GM19324 (cell line): ENCODE measurements around the gene FOXJ3.

ENCODE experiments used
- ATAC-seq: cut with Tn5 transposase; IDR thresholded peaks from one replicate; pipeline ENCODE4 v1.9.1; 2021; ENCODE audit warnings: mild to moderate bottlenecking, moderate library complexity; ENCODE audit not compliant: unreplicated experiment, low FRiP score

Gene FOXJ3

GRCh38 chr1:42133390-42133789 is 201.6 kb downstream of the FOXJ3 start:
- ATAC-seq, result no peak

- no peak for ATAC-seq
Observed at GRCh38 chr1:42130061-42130660, 204.9 kb downstream of the FOXJ3 start.

GRCh38 chr1:42128964-42129363 is 206.1 kb downstream of the FOXJ3 start:
- ATAC-seq, result no peak

- ATAC-seq, result no peak
Observed at GRCh38 chr1:42128499-42128898, 206.5 kb downstream of the FOXJ3 start.

- no peak for ATAC-seq
Observed at GRCh38 chr1:42127767-42128166, 207.3 kb downstream of the FOXJ3 start.
